PFSK-1 (cell line): ENCODE data around the gene PCP4L1.

Source experiments
- FOXP2 ChIP-seq: optimal IDR thresholded peaks from 2 replicates; pipeline ENCODE3; 2011; ENCODE audit warnings: borderline replicate concordance, control low read depth, inconsistent platforms; ENCODE audit not compliant: insufficient read depth; ENCODE audit errors: extremely low read length, extremely low read depth
- POLR2AphosphoS5 ChIP-seq: IDR thresholded peaks from 2 replicates; pipeline ENCODE4 v1.6.1; 2012; ENCODE audit warnings: low read depth, mild to moderate bottlenecking, control low read depth, low read length, moderate library complexity
- SIN3A ChIP-seq: IDR thresholded peaks from 2 replicates; pipeline ENCODE4 v1.6.1; 2012; ENCODE audit warnings: mild to moderate bottlenecking, low read length, moderate library complexity, borderline replicate concordance; ENCODE audit not compliant: insufficient read depth
- TAF1 ChIP-seq: IDR thresholded peaks from 2 replicates; pipeline ENCODE4 v1.6.1; 2012; ENCODE audit warnings: low read length, control low read depth, borderline replicate concordance; ENCODE audit not compliant: insufficient read depth
- TF ChIP-seq, protein P1 (sequence below), 2 experiments: IDR thresholded peaks; 2 replicates each; pipeline versions ENCODE4 v1.6.1 to v1.8.0; 2011 to 2012; ENCODE audit warnings: low read depth in 2 of 2, low read length in 2 of 2, control low read depth in 1 of 2, inconsistent platforms in 1 of 2, mild to moderate bottlenecking in 1 of 2, moderate library complexity in 1 of 2; ENCODE audit not compliant: insufficient read depth in 1 of 2

Gene PCP4L1

DNA sequence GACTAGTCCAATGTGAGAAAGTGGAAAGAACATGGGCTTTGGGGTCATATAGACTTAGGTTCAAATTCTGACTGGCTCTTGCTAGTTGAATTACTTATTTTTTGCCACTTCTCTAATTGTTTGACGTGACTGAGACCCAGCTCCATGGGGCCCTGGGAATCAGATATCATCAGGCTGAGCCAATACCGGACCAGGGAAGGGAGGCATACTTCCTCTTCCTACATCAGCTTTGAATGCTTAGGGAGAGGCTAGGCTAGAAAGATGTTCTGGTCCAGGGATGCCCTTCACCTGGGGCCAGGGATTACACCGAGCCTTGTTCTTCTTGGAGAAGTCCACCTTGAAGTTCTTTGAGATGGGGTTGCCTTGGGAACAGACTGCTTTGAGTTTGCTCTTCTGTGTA lies 16.9 kb upstream of the PCP4L1 start:
- TF ChIP-seq FOXP2 = no peak
- TF ChIP-seq, protein P1, sequence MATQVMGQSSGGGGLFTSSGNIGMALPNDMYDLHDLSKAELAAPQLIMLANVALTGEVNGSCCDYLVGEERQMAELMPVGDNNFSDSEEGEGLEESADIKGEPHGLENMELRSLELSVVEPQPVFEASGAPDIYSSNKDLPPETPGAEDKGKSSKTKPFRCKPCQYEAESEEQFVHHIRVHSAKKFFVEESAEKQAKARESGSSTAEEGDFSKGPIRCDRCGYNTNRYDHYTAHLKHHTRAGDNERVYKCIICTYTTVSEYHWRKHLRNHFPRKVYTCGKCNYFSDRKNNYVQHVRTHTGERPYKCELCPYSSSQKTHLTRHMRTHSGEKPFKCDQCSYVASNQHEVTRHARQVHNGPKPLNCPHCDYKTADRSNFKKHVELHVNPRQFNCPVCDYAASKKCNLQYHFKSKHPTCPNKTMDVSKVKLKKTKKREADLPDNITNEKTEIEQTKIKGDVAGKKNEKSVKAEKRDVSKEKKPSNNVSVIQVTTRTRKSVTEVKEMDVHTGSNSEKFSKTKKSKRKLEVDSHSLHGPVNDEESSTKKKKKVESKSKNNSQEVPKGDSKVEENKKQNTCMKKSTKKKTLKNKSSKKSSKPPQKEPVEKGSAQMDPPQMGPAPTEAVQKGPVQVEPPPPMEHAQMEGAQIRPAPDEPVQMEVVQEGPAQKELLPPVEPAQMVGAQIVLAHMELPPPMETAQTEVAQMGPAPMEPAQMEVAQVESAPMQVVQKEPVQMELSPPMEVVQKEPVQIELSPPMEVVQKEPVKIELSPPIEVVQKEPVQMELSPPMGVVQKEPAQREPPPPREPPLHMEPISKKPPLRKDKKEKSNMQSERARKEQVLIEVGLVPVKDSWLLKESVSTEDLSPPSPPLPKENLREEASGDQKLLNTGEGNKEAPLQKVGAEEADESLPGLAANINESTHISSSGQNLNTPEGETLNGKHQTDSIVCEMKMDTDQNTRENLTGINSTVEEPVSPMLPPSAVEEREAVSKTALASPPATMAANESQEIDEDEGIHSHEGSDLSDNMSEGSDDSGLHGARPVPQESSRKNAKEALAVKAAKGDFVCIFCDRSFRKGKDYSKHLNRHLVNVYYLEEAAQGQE (IDR thresholded peaks at IDR 0.05; ENCODE audit: insufficient read depth in 1 of 2, low read depth in 2 of 2, low read length in 2 of 2) = no peak
- no peak for TF ChIP-seq TAF1
- TF ChIP-seq POLR2AphosphoS5 = no peak
- TF ChIP-seq SIN3A = no peak

DNA sequence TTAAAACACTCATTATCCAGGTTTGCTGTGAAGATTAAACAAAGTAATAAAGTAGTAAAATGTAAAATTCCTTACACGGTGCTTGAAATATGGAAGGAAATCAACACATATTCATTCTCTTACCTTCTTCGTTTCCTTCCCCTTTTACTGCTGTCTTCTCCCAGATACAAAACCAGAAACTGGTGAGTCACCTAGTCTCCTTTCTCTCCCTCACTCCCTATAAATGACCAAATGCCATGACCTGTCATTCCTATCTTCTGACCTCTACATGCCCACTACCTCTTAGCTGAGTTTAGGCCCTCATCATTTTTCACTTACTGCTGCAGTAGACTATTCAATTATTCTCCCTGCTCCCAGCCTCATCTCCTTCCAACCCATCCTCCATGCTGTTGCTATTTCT lies 16.2 kb upstream of the PCP4L1 start:
- no peak for TF ChIP-seq POLR2AphosphoS5
- no peak for TF ChIP-seq FOXP2
- TF ChIP-seq, protein P1 (IDR thresholded peaks at IDR 0.05; ENCODE audit: insufficient read depth in 1 of 2, low read depth in 2 of 2, low read length in 2 of 2) = no peak
- no peak for TF ChIP-seq TAF1
- no peak for TF ChIP-seq SIN3A

GRCh38 chr1:161244888-161245287 lies 13.7 kb upstream of the PCP4L1 start:
- TF ChIP-seq FOXP2 = no peak
- TF ChIP-seq SIN3A = no peak
- TF ChIP-seq, protein P1 (IDR thresholded peaks at IDR 0.05; ENCODE audit: insufficient read depth in 1 of 2, low read depth in 2 of 2, low read length in 2 of 2) = no peak
- TF ChIP-seq TAF1 = no peak
- TF ChIP-seq POLR2AphosphoS5 = no peak

GRCh38 chr1:161250829-161251228 lies 7.7 kb upstream of the PCP4L1 start:
- no peak for TF ChIP-seq POLR2AphosphoS5
- no peak for TF ChIP-seq TAF1
- TF ChIP-seq, protein P1 (IDR thresholded peaks at IDR 0.05; ENCODE audit: insufficient read depth in 1 of 2, low read depth in 2 of 2, low read length in 2 of 2) = no peak
- no peak for TF ChIP-seq FOXP2
- TF ChIP-seq SIN3A = no peak

DNA sequence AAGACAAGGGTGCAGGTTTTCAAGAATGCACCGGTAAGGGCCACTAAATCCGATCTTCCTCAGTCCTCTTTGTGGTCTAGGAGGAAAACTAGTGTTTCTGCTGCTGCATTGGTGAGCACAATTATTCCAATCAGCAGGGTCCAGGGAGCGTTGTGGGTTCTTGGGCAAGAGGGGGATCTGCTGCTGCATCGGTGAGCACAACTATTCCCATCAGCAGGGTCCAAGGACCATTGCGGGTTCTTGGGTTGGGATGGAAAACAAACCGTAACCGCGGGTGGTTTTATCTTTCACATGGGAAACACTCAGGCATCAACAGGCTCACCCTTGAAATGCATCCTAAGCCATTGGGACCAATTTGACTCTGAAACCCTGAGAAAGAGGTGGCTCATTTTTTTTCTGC lies 7.0 kb upstream of the PCP4L1 start:
- TF ChIP-seq SIN3A (no peak), TAF1 (no peak), POLR2AphosphoS5 (no peak), FOXP2 (no peak)
- TF ChIP-seq, protein P1 (IDR thresholded peaks at IDR 0.05; ENCODE audit: insufficient read depth in 1 of 2, low read depth in 2 of 2, low read length in 2 of 2) = no peak
